GM23248 (cell line): ENCODE measurements around the gene SCOC.

Experiments
- EZH2 ChIP-seq: fragments of 200-600 bp; sonication (generic); IDR thresholded peaks from 2 replicates; pipeline ENCODE4 v1.6.1; 2018; ENCODE audit warnings: antibody characterized with exemption, mild to moderate bottlenecking; ENCODE audit not compliant: insufficient read depth, poor library complexity, severe bottlenecking
- EZH2phosphoT487 ChIP-seq: fragments of 200-600 bp; sonication (generic); IDR thresholded peaks from 2 replicates; pipeline ENCODE4 v1.6.1; 2018; ENCODE audit warnings: antibody characterized with exemption, moderate library complexity, mild to moderate bottlenecking, low read depth; ENCODE audit not compliant: insufficient read depth

GRCh38 chr4:140382732-140383131 is 9.3 kb downstream of the SCOC start:
- TF ChIP-seq EZH2phosphoT487 (no peak), EZH2 (no peak)
